ENCODE results near the gene NMT1.

Gene NMT1

DNA sequence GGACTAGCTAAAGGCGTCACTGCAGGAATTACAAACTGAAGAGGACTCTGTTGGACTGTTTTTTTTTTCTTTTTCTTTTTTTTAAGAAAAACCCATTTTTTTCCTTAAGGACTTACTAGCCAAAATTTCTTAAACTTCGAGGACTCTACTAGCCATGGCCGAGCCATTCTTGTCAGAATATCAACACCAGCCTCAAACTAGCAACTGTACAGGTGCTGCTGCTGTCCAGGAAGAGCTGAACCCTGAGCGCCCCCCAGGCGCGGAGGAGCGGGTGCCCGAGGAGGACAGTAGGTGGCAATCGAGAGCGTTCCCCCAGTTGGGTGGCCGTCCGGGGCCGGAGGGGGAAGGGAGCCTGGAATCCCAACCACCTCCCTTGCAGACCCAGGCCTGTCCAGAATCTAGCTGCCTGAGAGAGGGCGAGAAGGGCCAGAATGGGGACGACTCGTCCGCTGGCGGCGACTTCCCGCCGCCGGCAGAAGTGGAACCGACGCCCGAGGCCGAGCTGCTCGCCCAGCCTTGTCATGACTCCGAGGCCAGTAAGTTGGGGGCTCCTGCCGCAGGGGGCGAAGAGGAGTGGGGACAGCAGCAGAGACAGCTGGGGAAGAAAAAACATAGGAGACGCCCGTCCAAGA, 88.0 kb downstream of the NMT1 start:
- H3K4me2 ChIP-seq (ENCODE audit: low read length), result peak overlapping the region; percentile 87
- H2AFZ ChIP-seq, result peak overlapping the region; percentile 32
- peaks cover 20% of the 10 kb centered on the region for H3K79me2 ChIP-seq
- H3K4me3 ChIP-seq (ENCODE audit: low read depth, low read length), result peak overlapping the region; percentile 89
- peaks cover 5% of the 10 kb centered on the region for H3K4me1 ChIP-seq
- H3K9me3 ChIP-seq (ENCODE audit: control insufficient read depth, low read length), result no peaks in the 10 kb centered on the region
- peak overlapping the region; percentile 6 for H3K9ac ChIP-seq
- no peaks in the 10 kb centered on the region for H3K27me3 ChIP-seq (ENCODE audit: control insufficient read depth, insufficient read depth, low read length)
- peak overlapping the region; percentile 100 for H3K27ac ChIP-seq
- TF ChIP-seq, protein P1, sequence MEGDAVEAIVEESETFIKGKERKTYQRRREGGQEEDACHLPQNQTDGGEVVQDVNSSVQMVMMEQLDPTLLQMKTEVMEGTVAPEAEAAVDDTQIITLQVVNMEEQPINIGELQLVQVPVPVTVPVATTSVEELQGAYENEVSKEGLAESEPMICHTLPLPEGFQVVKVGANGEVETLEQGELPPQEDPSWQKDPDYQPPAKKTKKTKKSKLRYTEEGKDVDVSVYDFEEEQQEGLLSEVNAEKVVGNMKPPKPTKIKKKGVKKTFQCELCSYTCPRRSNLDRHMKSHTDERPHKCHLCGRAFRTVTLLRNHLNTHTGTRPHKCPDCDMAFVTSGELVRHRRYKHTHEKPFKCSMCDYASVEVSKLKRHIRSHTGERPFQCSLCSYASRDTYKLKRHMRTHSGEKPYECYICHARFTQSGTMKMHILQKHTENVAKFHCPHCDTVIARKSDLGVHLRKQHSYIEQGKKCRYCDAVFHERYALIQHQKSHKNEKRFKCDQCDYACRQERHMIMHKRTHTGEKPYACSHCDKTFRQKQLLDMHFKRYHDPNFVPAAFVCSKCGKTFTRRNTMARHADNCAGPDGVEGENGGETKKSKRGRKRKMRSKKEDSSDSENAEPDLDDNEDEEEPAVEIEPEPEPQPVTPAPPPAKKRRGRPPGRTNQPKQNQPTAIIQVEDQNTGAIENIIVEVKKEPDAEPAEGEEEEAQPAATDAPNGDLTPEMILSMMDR (IDR thresholded peaks at IDR 0.05), result peak; percentile 96
- H3K36me3 ChIP-seq (ENCODE audit: control insufficient read depth, insufficient read depth, low read length), result no peaks in the 10 kb centered on the region

DNA sequence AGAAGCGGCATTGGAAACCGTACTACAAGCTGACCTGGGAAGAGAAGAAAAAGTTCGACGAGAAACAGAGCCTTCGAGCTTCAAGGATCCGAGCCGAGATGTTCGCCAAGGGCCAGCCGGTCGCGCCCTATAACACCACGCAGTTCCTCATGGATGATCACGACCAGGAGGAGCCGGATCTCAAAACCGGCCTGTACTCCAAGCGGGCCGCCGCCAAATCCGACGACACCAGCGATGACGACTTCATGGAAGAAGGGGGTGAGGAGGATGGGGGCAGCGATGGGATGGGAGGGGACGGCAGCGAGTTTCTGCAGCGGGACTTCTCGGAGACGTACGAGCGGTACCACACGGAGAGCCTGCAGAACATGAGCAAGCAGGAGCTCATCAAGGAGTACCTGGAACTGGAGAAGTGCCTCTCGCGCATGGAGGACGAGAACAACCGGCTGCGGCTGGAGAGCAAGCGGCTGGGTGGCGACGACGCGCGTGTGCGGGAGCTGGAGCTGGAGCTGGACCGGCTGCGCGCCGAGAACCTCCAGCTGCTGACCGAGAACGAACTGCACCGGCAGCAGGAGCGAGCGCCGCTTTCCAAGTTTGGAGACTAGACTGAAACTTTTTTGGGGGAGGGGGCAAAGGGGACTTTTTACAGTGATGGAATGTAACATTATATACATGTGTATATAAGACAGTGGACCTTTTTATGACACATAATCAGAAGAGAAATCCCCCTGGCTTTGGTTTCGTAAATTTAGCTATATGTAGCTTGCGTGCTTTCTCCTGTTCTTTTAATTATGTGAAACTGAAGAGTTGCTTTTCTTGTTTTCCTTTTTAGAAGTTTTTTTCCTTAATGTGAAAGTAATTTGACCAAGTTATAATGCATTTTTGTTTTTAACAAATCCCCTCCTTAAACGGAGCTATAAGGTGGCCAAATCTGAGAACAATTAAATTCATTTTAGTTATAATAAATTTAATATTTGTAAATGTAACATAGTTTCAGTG, 88.8 kb downstream of the NMT1 start:
- TF ChIP-seq, protein P1 (IDR thresholded peaks at IDR 0.05), result no peak
- Histone ChIP-seq H3K9ac (peak overlapping the region; percentile 6), H2AFZ (peak overlapping the region; percentile 32), H3K4me2 (ENCODE audit: low read length) (peak overlapping the region; percentile 87), H3K79me2 (peaks cover 21% of the 10 kb centered on the region), H3K4me3 (ENCODE audit: low read depth, low read length) (peak overlapping the region; percentile 89), H3K27me3 (ENCODE audit: control insufficient read depth, insufficient read depth, low read length) (no peaks in the 10 kb centered on the region), H3K9me3 (ENCODE audit: control insufficient read depth, low read length) (no peaks in the 10 kb centered on the region), H3K27ac (peak overlapping the region; percentile 100), H3K36me3 (ENCODE audit: control insufficient read depth, insufficient read depth, low read length) (no peaks in the 10 kb centered on the region), H3K4me1 (peaks cover 5% of the 10 kb centered on the region)

GRCh38 chr17:45150911-45151809, 90.0 kb downstream of the NMT1 start:
- Histone ChIP-seq H3K36me3 (ENCODE audit: control insufficient read depth, insufficient read depth, low read length) (no peaks in the 10 kb centered on the region), H3K79me2 (peaks cover 30% of the 10 kb centered on the region), H2AFZ (no peak overlapping the region), H3K4me2 (ENCODE audit: low read length) (peak overlapping the region; percentile 87), H3K4me3 (ENCODE audit: low read depth, low read length) (peak overlapping the region; percentile 89), H3K27me3 (ENCODE audit: control insufficient read depth, insufficient read depth, low read length) (no peaks in the 10 kb centered on the region), H3K9me3 (ENCODE audit: control insufficient read depth, low read length) (no peaks in the 10 kb centered on the region), H3K9ac (no peak overlapping the region), H3K4me1 (peaks cover 5% of the 10 kb centered on the region), H3K27ac (peak overlapping the region; percentile 26)
- TF ChIP-seq, protein P1 (IDR thresholded peaks at IDR 0.05), result no peak

DNA sequence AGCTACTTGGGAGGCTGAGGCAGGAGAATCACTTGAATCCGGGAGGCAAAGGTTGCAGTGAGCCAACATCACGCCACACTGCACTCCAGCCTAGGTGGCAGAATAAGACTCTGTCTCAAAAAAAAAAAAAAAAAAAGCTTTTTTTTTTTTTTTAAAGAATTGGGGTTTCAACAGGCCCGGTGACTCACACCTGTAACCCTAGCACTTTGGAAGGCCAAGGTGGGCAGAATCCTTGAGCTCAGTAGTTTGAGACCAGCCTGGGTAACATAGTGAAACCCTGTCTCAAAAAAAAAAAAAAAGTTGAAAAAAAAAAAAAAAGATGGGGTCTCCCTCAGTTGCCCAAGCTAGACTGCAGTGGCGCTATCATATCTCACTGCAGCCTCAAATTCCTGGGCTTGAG, 93.9 kb downstream of the NMT1 start:
- TF ChIP-seq, protein P1 (IDR thresholded peaks at IDR 0.05), result no peak
- no peaks in the 10 kb centered on the region for H3K36me3 ChIP-seq (ENCODE audit: control insufficient read depth, insufficient read depth, low read length)
- no peak overlapping the region for H2AFZ ChIP-seq
- H3K4me3 ChIP-seq (ENCODE audit: low read depth, low read length), result no peak overlapping the region
- H3K9ac ChIP-seq, result no peak overlapping the region
- peaks cover 21% of the 10 kb centered on the region for H3K4me1 ChIP-seq
- peaks cover 50% of the 10 kb centered on the region for H3K79me2 ChIP-seq
- no peaks in the 10 kb centered on the region for H3K27me3 ChIP-seq (ENCODE audit: control insufficient read depth, insufficient read depth, low read length)
- no peak overlapping the region for H3K4me2 ChIP-seq (ENCODE audit: low read length)
- H3K27ac ChIP-seq, result no peak overlapping the region
- H3K9me3 ChIP-seq (ENCODE audit: control insufficient read depth, low read length), result no peaks in the 10 kb centered on the region

Measured in parathyroid adenoma (tissue), 2 donors.